ENCODE results near the gene TRIM54.

DNA sequence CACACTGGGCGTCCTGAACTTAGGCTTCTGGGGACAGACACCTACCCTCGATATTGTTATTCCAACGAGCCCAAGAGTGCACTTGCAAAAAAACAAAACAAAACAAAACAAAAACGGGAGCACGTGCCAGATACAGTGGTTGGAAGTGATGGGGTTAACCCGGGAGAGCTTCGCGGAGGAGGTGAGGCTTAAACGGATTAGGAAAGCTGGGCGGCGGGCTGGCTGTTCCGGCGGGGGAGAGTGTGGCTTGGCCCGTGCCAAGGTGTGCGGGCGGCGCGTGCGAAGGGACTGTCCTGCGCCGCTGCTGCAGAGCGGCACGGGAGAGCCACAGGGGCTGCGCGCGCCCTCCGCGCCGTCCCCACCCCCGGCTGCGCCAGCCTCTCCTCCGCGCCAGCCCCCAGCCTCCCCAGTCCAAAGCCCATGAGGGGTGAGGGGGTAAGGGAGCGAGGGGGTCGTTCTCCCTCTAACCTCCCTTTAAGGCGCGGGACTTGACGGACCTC, 17.9 kb upstream of the TRIM54 start:
- TF ChIP-seq, protein P1, sequence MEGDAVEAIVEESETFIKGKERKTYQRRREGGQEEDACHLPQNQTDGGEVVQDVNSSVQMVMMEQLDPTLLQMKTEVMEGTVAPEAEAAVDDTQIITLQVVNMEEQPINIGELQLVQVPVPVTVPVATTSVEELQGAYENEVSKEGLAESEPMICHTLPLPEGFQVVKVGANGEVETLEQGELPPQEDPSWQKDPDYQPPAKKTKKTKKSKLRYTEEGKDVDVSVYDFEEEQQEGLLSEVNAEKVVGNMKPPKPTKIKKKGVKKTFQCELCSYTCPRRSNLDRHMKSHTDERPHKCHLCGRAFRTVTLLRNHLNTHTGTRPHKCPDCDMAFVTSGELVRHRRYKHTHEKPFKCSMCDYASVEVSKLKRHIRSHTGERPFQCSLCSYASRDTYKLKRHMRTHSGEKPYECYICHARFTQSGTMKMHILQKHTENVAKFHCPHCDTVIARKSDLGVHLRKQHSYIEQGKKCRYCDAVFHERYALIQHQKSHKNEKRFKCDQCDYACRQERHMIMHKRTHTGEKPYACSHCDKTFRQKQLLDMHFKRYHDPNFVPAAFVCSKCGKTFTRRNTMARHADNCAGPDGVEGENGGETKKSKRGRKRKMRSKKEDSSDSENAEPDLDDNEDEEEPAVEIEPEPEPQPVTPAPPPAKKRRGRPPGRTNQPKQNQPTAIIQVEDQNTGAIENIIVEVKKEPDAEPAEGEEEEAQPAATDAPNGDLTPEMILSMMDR (IDR thresholded peaks at IDR 0.05) = no peak
- no peak for TF ChIP-seq POLR2A (IDR thresholded peaks at IDR 0.05)
